Calu3 (cell line): ENCODE data around the gene CCDC192. TPM values are rescaled to one million over a fixed set of nuclear protein-coding genes. Genes with fewer than 3 reads are reported as not detected.
"Not testable (repeated sequence)": the region's sequence is repeated elsewhere in the genome, so short reads cannot be mapped to it uniquely, and the experiment has no call there.

Source experiments
- BruUV-seq: library from RNA; stranded (reverse); fragments of 400-500 nt; replicated peaks from 2 replicates; lab custom pipeline; 2021; lab: Mats Ljungman, UMichigan
- CTCF ChIA-PET: fragments of 300-600 bp; sonication (Branson Sonifier 250); formaldehyde crosslinking; loops from one replicate; lab custom pipeline; 2022; ENCODE audit warnings: antibody characterized with exemption; lab: Charles Lee
- DNase-seq: peaks from one replicate; pipeline ENCODE4 v3.0.0; 2022
- H3K27ac Mint-ChIP-seq: one replicate; pipeline ENCODE4 v1.8.0; 2022; ENCODE audit warnings: mixed read lengths; ENCODE audit not compliant: unreplicated experiment
- H3K27me3 Mint-ChIP-seq: one replicate; pipeline ENCODE4 v1.8.0; 2022; ENCODE audit warnings: mixed read lengths; ENCODE audit not compliant: unreplicated experiment
- H3K36me3 Mint-ChIP-seq: one replicate; pipeline ENCODE4 v1.8.0; 2022; ENCODE audit warnings: mild to moderate bottlenecking, moderate library complexity, mixed read lengths; ENCODE audit not compliant: insufficient read depth, unreplicated experiment
- H3K4me1 Mint-ChIP-seq: one replicate; pipeline ENCODE4 v1.8.0; 2022; ENCODE audit warnings: mild to moderate bottlenecking, low read depth, mixed read lengths; ENCODE audit not compliant: unreplicated experiment
- H3K4me3 Mint-ChIP-seq: one replicate; pipeline ENCODE4 v1.8.0; 2022; ENCODE audit warnings: mild to moderate bottlenecking, low read depth, moderate library complexity, mixed read lengths; ENCODE audit not compliant: unreplicated experiment
- H3K9me3 Mint-ChIP-seq: one replicate; pipeline ENCODE4 v1.8.0; 2022; ENCODE audit warnings: low read depth, mixed read lengths; ENCODE audit not compliant: unreplicated experiment
- CTCF ChIP-seq: fragments of 200-600 bp; IDR thresholded peaks from one replicate; pipeline ENCODE4 v1.8.0; 2022; ENCODE audit warnings: antibody characterized with exemption; ENCODE audit not compliant: unreplicated experiment
- intact Hi-C: fragments of 100-400 bp; cut with micrococcal nuclease; formaldehyde crosslinking; loops from one replicate; pipeline ENCODE4 v1.10.0; 2022; ENCODE audit not compliant: unreplicated experiment
- total RNA-seq: library from RNA; stranded (reverse); gene quantifications from 2 replicates; pipeline ENCODE4 v1.2.3, GENCODE V29; 2022

The CCDC192 gene
- total RNA-seq, 1 experiment from 2014 or later, result 2.5 TPM

GRCh38 chr5:127746756-127747155, 43.6 kb downstream of the CCDC192 start:
- intact Hi-C loops, result loop anchor here (1.0 to 10.0 kb wide), 5 partner anchors 182 to 1096 kb away; no protein-coding TSS in a partner anchor
- H3K27ac Mint-ChIP-seq, result no peak overlapping the region
- H3K9me3 Mint-ChIP-seq, result peaks cover 2% of the 10 kb centered on the region
- DNase-seq, result no peak
- H3K4me1 Mint-ChIP-seq, result no peaks in the 10 kb centered on the region
- no TSS peak for BruUV-seq
- no peak overlapping the region for H3K4me3 Mint-ChIP-seq
- H3K27me3 Mint-ChIP-seq, result no peaks in the 10 kb centered on the region
- TF ChIP-seq CTCF, result peak; percentile 61
- no peaks in the 10 kb centered on the region for H3K36me3 Mint-ChIP-seq
- CTCF ChIA-PET, result no interaction called here

- H3K27ac Mint-ChIP-seq, H3K36me3 Mint-ChIP-seq, H3K4me3 Mint-ChIP-seq, DNase-seq, BruUV-seq, CTCF ChIA-PET, H3K27me3 Mint-ChIP-seq, H3K9me3 Mint-ChIP-seq: not testable (repeated sequence)
- intact Hi-C loops, result loop anchor here (10.0 kb wide), 1 partner anchor 242 kb away; no protein-coding TSS in a partner anchor
- peaks cover 29% of the 10 kb centered on the region for H3K4me1 Mint-ChIP-seq
Observed at GRCh38 chr5:127752503-127753265, 49.5 kb downstream of the CCDC192 start.

GRCh38 chr5:127754259-127754658, 51.1 kb downstream of the CCDC192 start:
- Mint-ChIP-seq H3K27me3 (no peaks in the 10 kb centered on the region), H3K4me1 (peaks cover 42% of the 10 kb centered on the region), H3K4me3 (no peak overlapping the region), H3K36me3 (no peaks in the 10 kb centered on the region), H3K9me3 (peaks cover 2% of the 10 kb centered on the region), H3K27ac (no peak overlapping the region)
- CTCF ChIA-PET, result interaction anchor here (0.7 to 1.0 kb wide), 4 partner anchors 104 to 155 kb away, joined by 3 to 4 read pairs (median 3); no protein-coding TSS in a partner anchor
- intact Hi-C loops, result loop anchor here (10.0 kb wide), 1 partner anchor 241 kb away; no protein-coding TSS in a partner anchor
- TF ChIP-seq CTCF, result no peak
- no TSS peak for BruUV-seq
- DNase-seq, result peak; percentile 25

GRCh38 chr5:127754706-127755105, 51.5 kb downstream of the CCDC192 start:
- H3K4me1 Mint-ChIP-seq, result peaks cover 42% of the 10 kb centered on the region
- H3K4me3 Mint-ChIP-seq, result no peak overlapping the region
- no peak overlapping the region for H3K27ac Mint-ChIP-seq
- no peak for TF ChIP-seq CTCF
- peaks cover 2% of the 10 kb centered on the region for H3K9me3 Mint-ChIP-seq
- peak; percentile 17 for DNase-seq
- CTCF ChIA-PET, result interaction anchor here (0.7 to 1.0 kb wide), 3 partner anchors 104 to 138 kb away, joined by 3 to 4 read pairs (median 3); no protein-coding TSS in a partner anchor
- intact Hi-C loops, result loop anchor here (5.0 to 10.0 kb wide), 4 partner anchors 58 to 328 kb away; partner anchors contain the start of gene SLC12A2
- no TSS peak for BruUV-seq
- no peaks in the 10 kb centered on the region for H3K27me3 Mint-ChIP-seq
- no peaks in the 10 kb centered on the region for H3K36me3 Mint-ChIP-seq
